Keratinocyte (primary cell): Measurements from ENCODE around the gene MAPRE2. TPM values are rescaled to one million over a fixed set of nuclear protein-coding genes. Genes with fewer than 3 reads are reported as not detected.

Experiments
- DNase-seq: peaks from one replicate; pipeline ENCODE4 v3.0.0-alpha.2; 2011; ENCODE audit warnings: low read depth, missing footprints, low spot score
- FAIRE-seq: peaks from 2 replicates; lab custom pipeline; 2011; peaks lifted over from hg19 to GRCh38; lab: Jason Lieb, UNC
- H2AFZ ChIP-seq: 2 replicates; pipeline ENCODE4 v1.6.0; 2012; ENCODE audit warnings: low read length, control low read depth, inconsistent platforms; ENCODE audit not compliant: control insufficient read depth
- H3K27ac ChIP-seq: 2 replicates; pipeline ENCODE4 v1.5.1; 2011; ENCODE audit warnings: low read length; ENCODE audit not compliant: control insufficient read depth, insufficient read depth
- H3K27me3 ChIP-seq: 3 replicates; pipeline ENCODE4 v1.6.0; 2011; ENCODE audit warnings: low read length; ENCODE audit not compliant: control insufficient read depth, insufficient read depth; ENCODE audit errors: extremely low read depth
- H3K36me3 ChIP-seq, 2 experiments: 2 replicates in 1 of 2; 3 replicates in 1 of 2; pipeline ENCODE4 v1.5.1; 2011; ENCODE audit warnings: low read length in 2 of 2, mild to moderate bottlenecking in 1 of 2; ENCODE audit not compliant: control insufficient read depth in 2 of 2, insufficient read depth in 2 of 2; ENCODE audit errors: extremely low read depth in 1 of 2
- H3K4me1 ChIP-seq: 3 replicates; pipeline ENCODE4 v1.5.1; 2011; ENCODE audit warnings: low read length; ENCODE audit not compliant: control insufficient read depth, insufficient read depth; ENCODE audit errors: extremely low read depth
- H3K4me2 ChIP-seq: 3 replicates; pipeline ENCODE4 v1.6.0; 2011; ENCODE audit warnings: low read depth, low read length; ENCODE audit not compliant: control insufficient read depth, insufficient read depth; ENCODE audit errors: extremely low read depth
- H3K4me3 ChIP-seq, 3 experiments: fragments of 200-600 bp in 1 of 3; sonication (generic) in 1 of 3; 2 replicates in 2 of 3; 3 replicates in 1 of 3; pipeline ENCODE4 v1.5.1; 2011 to 2016; ENCODE audit warnings: low read length in 3 of 3, mild to moderate bottlenecking in 3 of 3, control low read depth in 2 of 3, inconsistent platforms in 1 of 3, low read depth in 1 of 3, mixed read lengths in 1 of 3, mixed run types in 1 of 3, moderate library complexity in 1 of 3; ENCODE audit not compliant: control insufficient read depth in 2 of 3, insufficient read depth in 2 of 3; ENCODE audit errors: extremely low read depth in 1 of 3
- H3K79me2 ChIP-seq: 2 replicates; pipeline ENCODE4 v1.6.0; 2012; ENCODE audit warnings: low read length; ENCODE audit not compliant: control insufficient read depth, insufficient read depth
- H3K9ac ChIP-seq: 3 replicates; pipeline ENCODE4 v1.6.0; 2011; ENCODE audit warnings: low read length; ENCODE audit not compliant: control insufficient read depth, insufficient read depth; ENCODE audit errors: extremely low read depth
- H3K9me1 ChIP-seq: 3 replicates; pipeline ENCODE4 v1.6.0; 2011; ENCODE audit warnings: low read length; ENCODE audit not compliant: control insufficient read depth, insufficient read depth; ENCODE audit errors: extremely low read depth
- H3K9me3 ChIP-seq: 2 replicates; pipeline ENCODE4 v1.5.1; 2012; ENCODE audit warnings: low read depth, low read length; ENCODE audit not compliant: control insufficient read depth
- H4K20me1 ChIP-seq: 3 replicates; pipeline ENCODE4 v1.6.0; 2011; ENCODE audit warnings: low read length; ENCODE audit not compliant: control insufficient read depth, insufficient read depth; ENCODE audit errors: extremely low read depth
- EZH2 ChIP-seq: IDR thresholded peaks from one replicate; pipeline ENCODE4 v1.6.1; 2012; ENCODE audit warnings: inconsistent platforms, mild to moderate bottlenecking, low read length, moderate library complexity
- dilution Hi-C: fragments of 300-500 bp; cut with MboI; formaldehyde crosslinking; loops from one replicate; pipeline ENCODE4 v1.7.0; 2020; ENCODE audit warnings: low sequenced_read_pairs; ENCODE audit not compliant: extremely low pct_ligation_motif_present
- polyA plus RNA-seq, 5 experiments: library from polyadenylated mRNA; depleted of rRNA in 3 of 5; stranded (reverse) in 3 of 5; stranded (forward) in 1 of 5; unstranded in 1 of 5; fragments of >200 nt; gene quantifications; 1 replicate in 1 of 5; 2 replicates in 3 of 5; 3 replicates in 1 of 5; pipeline versions ENCODE4 v1.2.1 to v1.2.3, GENCODE V29; 2011 to 2012; ENCODE audit warnings: missing spikeins in 2 of 5, low read depth in 1 of 5, low replicate concordance in 1 of 5
- TF ChIP-seq, protein P1 (sequence below), 3 experiments: IDR thresholded peaks in 1 of 3; conservative IDR thresholded peaks in 1 of 3; optimal IDR thresholded peaks in 1 of 3; 2 replicates in 2 of 3; 3 replicates in 1 of 3; pipeline versions ENCODE3 to v1.5.1; 2011; ENCODE audit warnings: low read length in 3 of 3, mild to moderate bottlenecking in 3 of 3, moderate library complexity in 2 of 3, control low read depth in 1 of 3, inconsistent platforms in 1 of 3; ENCODE audit not compliant: insufficient read depth in 2 of 3; ENCODE audit errors: extremely low read depth in 1 of 3

MAPRE2 gene
- polyA plus RNA-seq, 1 donor (not counting 4 experiments of a cell fraction or from before 2014, with no cell fraction given), result 14.2 TPM

DNA sequence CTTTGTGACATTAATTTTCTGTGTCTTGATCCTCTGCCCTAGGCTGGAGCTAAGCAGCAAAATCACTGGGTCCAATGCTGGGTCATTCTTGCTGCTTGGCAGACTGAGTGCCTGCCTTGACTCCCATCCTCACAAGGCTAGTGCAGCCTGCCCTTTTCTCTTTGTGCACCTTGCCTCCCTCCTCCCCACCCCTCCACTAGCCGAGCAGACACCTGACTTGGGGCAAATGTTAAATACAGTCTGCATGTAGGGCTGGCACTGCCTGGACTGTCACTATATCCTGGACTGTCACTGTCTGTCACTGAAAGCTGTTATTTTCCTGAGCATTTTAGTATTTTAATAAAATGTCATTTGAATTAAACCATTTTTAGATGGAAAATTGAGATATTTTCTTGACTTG is 33.4 kb downstream of the MAPRE2 start:
- no peak for DNase-seq
- Histone ChIP-seq H3K27ac (no peak overlapping the region), H3K27me3 (no peaks in the 10 kb centered on the region), H3K9ac (no peak overlapping the region), H3K36me3 (no peaks in the 10 kb centered on the region), H3K9me1 (no peaks in the 10 kb centered on the region), H4K20me1 (no peaks in the 10 kb centered on the region), H3K4me2 (no peak overlapping the region), H2AFZ (no peak overlapping the region), H3K79me2 (no peaks in the 10 kb centered on the region), H3K4me1 (peaks cover 8% of the 10 kb centered on the region), H3K9me3 (no peaks in the 10 kb centered on the region), H3K4me3 (no peak overlapping the region)
- dilution Hi-C loops, result no loop called here
- no peak for TF ChIP-seq EZH2
- TF ChIP-seq, protein P1, sequence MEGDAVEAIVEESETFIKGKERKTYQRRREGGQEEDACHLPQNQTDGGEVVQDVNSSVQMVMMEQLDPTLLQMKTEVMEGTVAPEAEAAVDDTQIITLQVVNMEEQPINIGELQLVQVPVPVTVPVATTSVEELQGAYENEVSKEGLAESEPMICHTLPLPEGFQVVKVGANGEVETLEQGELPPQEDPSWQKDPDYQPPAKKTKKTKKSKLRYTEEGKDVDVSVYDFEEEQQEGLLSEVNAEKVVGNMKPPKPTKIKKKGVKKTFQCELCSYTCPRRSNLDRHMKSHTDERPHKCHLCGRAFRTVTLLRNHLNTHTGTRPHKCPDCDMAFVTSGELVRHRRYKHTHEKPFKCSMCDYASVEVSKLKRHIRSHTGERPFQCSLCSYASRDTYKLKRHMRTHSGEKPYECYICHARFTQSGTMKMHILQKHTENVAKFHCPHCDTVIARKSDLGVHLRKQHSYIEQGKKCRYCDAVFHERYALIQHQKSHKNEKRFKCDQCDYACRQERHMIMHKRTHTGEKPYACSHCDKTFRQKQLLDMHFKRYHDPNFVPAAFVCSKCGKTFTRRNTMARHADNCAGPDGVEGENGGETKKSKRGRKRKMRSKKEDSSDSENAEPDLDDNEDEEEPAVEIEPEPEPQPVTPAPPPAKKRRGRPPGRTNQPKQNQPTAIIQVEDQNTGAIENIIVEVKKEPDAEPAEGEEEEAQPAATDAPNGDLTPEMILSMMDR (optimal IDR thresholded peaks at IDR 0.05 in 1 of 3, IDR thresholded peaks at IDR 0.05 in 1 of 3, conservative IDR thresholded peaks at IDR 0.05 in 1 of 3; ENCODE audit: extremely low read depth in 1 of 3, insufficient read depth in 2 of 3, low read length in 3 of 3), result no peak
- FAIRE-seq, result no peak

DNA sequence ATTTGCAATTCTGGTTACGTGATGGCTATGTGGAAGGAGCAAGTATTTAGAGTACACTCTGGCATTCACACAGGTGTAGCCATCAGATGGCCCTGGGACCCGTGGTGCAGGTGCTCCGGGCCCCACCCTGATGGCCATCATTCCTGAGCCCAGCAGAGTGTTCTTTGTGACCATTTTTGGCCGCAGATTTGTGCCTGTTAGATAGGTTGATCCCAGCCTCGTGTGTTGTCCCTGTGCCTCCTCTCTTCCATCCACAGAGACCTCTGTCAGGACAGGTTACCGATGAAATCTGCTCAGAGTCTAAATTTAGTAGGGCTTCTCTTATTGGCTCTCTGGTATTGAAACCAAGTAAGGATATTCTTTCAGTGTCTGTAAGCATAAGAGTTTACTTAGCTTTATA is 33.9 kb downstream of the MAPRE2 start:
- dilution Hi-C loops, result no loop called here
- TF ChIP-seq EZH2, result no peak
- TF ChIP-seq, protein P1 (optimal IDR thresholded peaks at IDR 0.05 in 1 of 3, IDR thresholded peaks at IDR 0.05 in 1 of 3, conservative IDR thresholded peaks at IDR 0.05 in 1 of 3; ENCODE audit: extremely low read depth in 1 of 3, insufficient read depth in 2 of 3, low read length in 3 of 3), result no peak
- Histone ChIP-seq H3K4me3 (no peak overlapping the region), H3K36me3 (no peaks in the 10 kb centered on the region), H3K9me3 (no peaks in the 10 kb centered on the region), H4K20me1 (no peaks in the 10 kb centered on the region), H3K4me1 (peaks cover 8% of the 10 kb centered on the region), H3K27me3 (no peaks in the 10 kb centered on the region), H3K79me2 (no peaks in the 10 kb centered on the region), H3K27ac (no peak overlapping the region), H2AFZ (no peak overlapping the region), H3K4me2 (no peak overlapping the region), H3K9me1 (no peaks in the 10 kb centered on the region), H3K9ac (no peak overlapping the region)
- DNase-seq (no peak), FAIRE-seq (no peak)
